ENCODE measurements around the gene ST6GALNAC6.

DNA sequence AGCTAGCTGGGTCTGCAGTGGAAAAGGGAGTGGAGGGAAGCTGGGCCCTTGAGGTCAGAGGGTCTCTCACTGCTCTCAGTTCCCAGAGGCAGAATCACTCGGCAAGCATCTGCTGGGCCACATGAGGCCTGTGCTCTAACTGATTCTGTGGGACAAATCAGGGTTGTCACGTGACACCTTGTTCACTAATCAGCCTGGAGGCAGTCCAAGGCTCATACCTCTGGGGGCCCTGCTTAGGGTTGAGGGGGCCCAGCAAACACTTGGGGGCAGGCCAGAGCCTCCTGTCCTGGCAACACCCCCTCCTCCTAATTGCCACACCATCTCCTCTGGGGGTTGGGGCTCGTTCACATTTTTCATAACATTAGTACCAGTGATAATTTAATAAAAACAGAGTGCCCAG lies 47.3 kb upstream of the ST6GALNAC6 start:
- TF ChIP-seq SP1 (IDR thresholded peaks at IDR 0.05; ENCODE audit: low read depth), result no peak
- no peak for TF ChIP-seq EZH2phosphoT487 (IDR thresholded peaks at IDR 0.05; ENCODE audit: borderline replicate concordance)
- TF ChIP-seq, protein P1, sequence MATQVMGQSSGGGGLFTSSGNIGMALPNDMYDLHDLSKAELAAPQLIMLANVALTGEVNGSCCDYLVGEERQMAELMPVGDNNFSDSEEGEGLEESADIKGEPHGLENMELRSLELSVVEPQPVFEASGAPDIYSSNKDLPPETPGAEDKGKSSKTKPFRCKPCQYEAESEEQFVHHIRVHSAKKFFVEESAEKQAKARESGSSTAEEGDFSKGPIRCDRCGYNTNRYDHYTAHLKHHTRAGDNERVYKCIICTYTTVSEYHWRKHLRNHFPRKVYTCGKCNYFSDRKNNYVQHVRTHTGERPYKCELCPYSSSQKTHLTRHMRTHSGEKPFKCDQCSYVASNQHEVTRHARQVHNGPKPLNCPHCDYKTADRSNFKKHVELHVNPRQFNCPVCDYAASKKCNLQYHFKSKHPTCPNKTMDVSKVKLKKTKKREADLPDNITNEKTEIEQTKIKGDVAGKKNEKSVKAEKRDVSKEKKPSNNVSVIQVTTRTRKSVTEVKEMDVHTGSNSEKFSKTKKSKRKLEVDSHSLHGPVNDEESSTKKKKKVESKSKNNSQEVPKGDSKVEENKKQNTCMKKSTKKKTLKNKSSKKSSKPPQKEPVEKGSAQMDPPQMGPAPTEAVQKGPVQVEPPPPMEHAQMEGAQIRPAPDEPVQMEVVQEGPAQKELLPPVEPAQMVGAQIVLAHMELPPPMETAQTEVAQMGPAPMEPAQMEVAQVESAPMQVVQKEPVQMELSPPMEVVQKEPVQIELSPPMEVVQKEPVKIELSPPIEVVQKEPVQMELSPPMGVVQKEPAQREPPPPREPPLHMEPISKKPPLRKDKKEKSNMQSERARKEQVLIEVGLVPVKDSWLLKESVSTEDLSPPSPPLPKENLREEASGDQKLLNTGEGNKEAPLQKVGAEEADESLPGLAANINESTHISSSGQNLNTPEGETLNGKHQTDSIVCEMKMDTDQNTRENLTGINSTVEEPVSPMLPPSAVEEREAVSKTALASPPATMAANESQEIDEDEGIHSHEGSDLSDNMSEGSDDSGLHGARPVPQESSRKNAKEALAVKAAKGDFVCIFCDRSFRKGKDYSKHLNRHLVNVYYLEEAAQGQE (IDR thresholded peaks at IDR 0.05; ENCODE audit: low read depth), result no peak
- TF ChIP-seq ELF1 (IDR thresholded peaks at IDR 0.05; ENCODE audit: borderline replicate concordance, low read depth), result no peak
- TF ChIP-seq, protein P2, sequence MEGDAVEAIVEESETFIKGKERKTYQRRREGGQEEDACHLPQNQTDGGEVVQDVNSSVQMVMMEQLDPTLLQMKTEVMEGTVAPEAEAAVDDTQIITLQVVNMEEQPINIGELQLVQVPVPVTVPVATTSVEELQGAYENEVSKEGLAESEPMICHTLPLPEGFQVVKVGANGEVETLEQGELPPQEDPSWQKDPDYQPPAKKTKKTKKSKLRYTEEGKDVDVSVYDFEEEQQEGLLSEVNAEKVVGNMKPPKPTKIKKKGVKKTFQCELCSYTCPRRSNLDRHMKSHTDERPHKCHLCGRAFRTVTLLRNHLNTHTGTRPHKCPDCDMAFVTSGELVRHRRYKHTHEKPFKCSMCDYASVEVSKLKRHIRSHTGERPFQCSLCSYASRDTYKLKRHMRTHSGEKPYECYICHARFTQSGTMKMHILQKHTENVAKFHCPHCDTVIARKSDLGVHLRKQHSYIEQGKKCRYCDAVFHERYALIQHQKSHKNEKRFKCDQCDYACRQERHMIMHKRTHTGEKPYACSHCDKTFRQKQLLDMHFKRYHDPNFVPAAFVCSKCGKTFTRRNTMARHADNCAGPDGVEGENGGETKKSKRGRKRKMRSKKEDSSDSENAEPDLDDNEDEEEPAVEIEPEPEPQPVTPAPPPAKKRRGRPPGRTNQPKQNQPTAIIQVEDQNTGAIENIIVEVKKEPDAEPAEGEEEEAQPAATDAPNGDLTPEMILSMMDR (IDR thresholded peaks at IDR 0.05 in 2 of 3, conservative IDR thresholded peaks at IDR 0.05 in 1 of 3; ENCODE audit: borderline replicate concordance in 1 of 3, insufficient read depth in 1 of 3, low read depth in 2 of 3, low read length in 2 of 3), result no peak
- TF ChIP-seq, protein P3, sequence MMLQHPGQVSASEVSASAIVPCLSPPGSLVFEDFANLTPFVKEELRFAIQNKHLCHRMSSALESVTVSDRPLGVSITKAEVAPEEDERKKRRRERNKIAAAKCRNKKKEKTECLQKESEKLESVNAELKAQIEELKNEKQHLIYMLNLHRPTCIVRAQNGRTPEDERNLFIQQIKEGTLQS (IDR thresholded peaks at IDR 0.05), result no peak
- TF ChIP-seq POLR2A (IDR thresholded peaks at IDR 0.05; ENCODE audit: borderline replicate concordance, extremely low read depth, insufficient read depth, insufficient read length), result no peak
- no peak for TF ChIP-seq EGR1 (IDR thresholded peaks at IDR 0.05; ENCODE audit: low read depth)
- no peak for TF ChIP-seq SIN3A (IDR thresholded peaks at IDR 0.05; ENCODE audit: low read depth)
